Nephron progenitor cell (in vitro differentiated cells): Measurements from ENCODE around the gene SCN2B.

Experiments
- DNase-seq: peaks from one replicate; pipeline ENCODE4 v3.0.0; 2021
- H3K27ac Mint-ChIP-seq: 2 replicates; pipeline ENCODE4 v1.8.0; 2021; ENCODE audit warnings: mild to moderate bottlenecking, moderate library complexity, mixed read lengths
- H3K27me3 Mint-ChIP-seq: 2 replicates; pipeline ENCODE4 v1.8.0; 2021; ENCODE audit warnings: mild to moderate bottlenecking, low read depth, mixed read lengths; ENCODE audit not compliant: poor library complexity
- H3K36me3 Mint-ChIP-seq: 2 replicates; pipeline ENCODE4 v1.8.0; 2021; ENCODE audit warnings: low read depth, mixed read lengths
- H3K4me1 Mint-ChIP-seq: 2 replicates; pipeline ENCODE4 v1.8.0; 2021; ENCODE audit warnings: mixed read lengths
- H3K4me3 Mint-ChIP-seq: 2 replicates; pipeline ENCODE4 v1.8.0; 2021; ENCODE audit warnings: mild to moderate bottlenecking, moderate library complexity, mixed read lengths
- H3K9me3 Mint-ChIP-seq: 2 replicates; pipeline ENCODE4 v1.8.0; 2021; ENCODE audit warnings: mild to moderate bottlenecking, moderate library complexity, mixed read lengths
- CTCF ChIP-seq: fragments of 200-600 bp; sonication (generic); IDR thresholded peaks from 2 replicates; pipeline ENCODE4 v1.5.0; 2021; ENCODE audit warnings: antibody characterized with exemption

The SCN2B gene

DNA sequence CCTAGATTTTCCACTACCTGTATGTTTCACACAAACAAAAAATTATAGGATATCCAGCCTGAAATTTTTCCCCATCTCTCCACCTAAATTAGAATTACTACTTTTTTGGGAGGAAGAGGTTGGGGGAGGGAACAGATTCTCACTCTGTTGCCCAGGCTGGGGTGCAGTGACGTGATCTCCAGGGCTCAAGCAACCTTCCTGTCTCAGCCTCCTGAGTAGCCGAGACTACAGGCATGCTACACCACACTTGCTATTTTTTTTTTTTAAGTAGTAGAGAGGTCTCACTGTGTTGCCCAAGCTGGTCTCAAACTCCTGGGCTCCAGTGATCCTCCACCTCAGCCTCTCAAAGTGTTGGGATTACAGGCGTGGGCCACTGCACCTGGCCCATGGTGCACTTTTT, 38.8 kb upstream of the SCN2B start:
- Mint-ChIP-seq H3K27ac (no peak overlapping the region), H3K9me3 (no peaks in the 10 kb centered on the region), H3K4me3 (no peak overlapping the region), H3K36me3 (no peaks in the 10 kb centered on the region), H3K27me3 (peaks cover 71% of the 10 kb centered on the region), H3K4me1 (no peaks in the 10 kb centered on the region)
- no peak for DNase-seq
- no peak for TF ChIP-seq CTCF

- Mint-ChIP-seq H3K4me1 (no peaks in the 10 kb centered on the region), H3K4me3 (no peak overlapping the region), H3K27me3 (peaks cover 71% of the 10 kb centered on the region), H3K27ac (no peak overlapping the region), H3K9me3 (no peaks in the 10 kb centered on the region), H3K36me3 (no peaks in the 10 kb centered on the region)
- no peak for DNase-seq
- TF ChIP-seq CTCF: no peak
Measured at GRCh38 chr11:118214210-118214914, 37.9 kb upstream of the SCN2B start.

DNA sequence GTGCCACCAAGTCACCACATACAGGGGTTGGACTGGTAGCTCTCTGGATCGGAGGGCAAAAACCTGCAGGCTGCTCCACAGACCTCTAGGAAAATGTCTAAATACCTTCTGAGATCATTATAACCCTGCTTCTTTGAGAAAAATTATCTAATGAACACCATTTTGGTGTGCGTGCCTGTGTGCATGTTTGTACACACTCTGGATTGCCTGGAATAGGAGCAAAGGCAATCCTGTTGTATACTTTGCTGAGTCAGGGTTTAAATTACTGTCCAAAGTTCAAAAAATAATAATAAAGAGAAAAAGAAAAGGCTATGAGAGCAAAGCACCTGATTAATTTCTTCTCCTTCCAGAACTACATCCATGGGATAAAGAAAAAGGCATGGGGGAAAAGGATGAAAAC, 37.3 kb upstream of the SCN2B start:
- Mint-ChIP-seq H3K4me1 (no peaks in the 10 kb centered on the region), H3K36me3 (no peaks in the 10 kb centered on the region), H3K9me3 (no peaks in the 10 kb centered on the region), H3K4me3 (no peak overlapping the region), H3K27me3 (peaks cover 72% of the 10 kb centered on the region), H3K27ac (no peak overlapping the region)
- TF ChIP-seq CTCF: no peak
- no peak for DNase-seq

- H3K27me3 Mint-ChIP-seq: peaks cover 78% of the 10 kb centered on the region
Measured at GRCh38 chr11:118213201-118213600, 36.8 kb upstream of the SCN2B start.

GRCh38 chr11:118212781-118213191, 36.3 kb upstream of the SCN2B start:
- Mint-ChIP-seq H3K9me3 (no peaks in the 10 kb centered on the region), H3K4me3 (no peak overlapping the region), H3K27ac (no peak overlapping the region), H3K27me3 (peaks cover 82% of the 10 kb centered on the region), H3K36me3 (no peaks in the 10 kb centered on the region), H3K4me1 (no peaks in the 10 kb centered on the region)
- DNase-seq: no peak
- TF ChIP-seq CTCF: no peak

More at GRCh38 chr11:118213201-118213600, 36.8 kb upstream of the SCN2B start:
- no peak for TF ChIP-seq CTCF
- no peak for DNase-seq
- Mint-ChIP-seq H3K4me1 (no peaks in the 10 kb centered on the region), H3K4me3 (no peak overlapping the region), H3K36me3 (no peaks in the 10 kb centered on the region), H3K9me3 (no peaks in the 10 kb centered on the region), H3K27ac (no peak overlapping the region)

DNA sequence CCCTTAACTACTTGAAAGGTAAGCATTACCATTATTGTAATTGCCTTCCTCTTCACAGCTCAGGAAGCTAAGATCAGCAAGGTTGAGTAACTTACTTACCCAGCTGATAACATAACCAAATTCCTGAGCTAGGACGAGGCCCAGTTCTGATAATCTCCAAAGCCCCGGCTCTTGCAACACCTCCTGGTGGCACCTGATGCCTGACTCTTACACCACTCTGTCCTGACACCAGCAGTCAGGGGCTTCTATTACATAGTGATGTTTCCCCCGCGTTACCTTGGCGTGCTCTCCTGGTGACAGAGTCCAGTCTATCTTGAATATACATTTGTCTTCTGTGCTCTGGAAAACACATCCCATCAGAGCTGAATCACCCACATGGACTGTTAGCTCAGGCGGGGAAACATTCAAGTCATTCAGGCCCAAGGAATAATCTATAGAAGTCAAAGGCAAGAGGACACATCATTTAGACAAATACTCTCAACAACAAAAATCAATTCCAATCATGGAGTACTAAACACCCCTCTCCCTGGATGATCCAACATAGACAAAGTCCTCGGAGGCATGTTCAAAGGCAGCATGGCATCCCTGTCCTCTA, 35.8 kb upstream of the SCN2B start:
- no peaks in the 10 kb centered on the region for H3K36me3 Mint-ChIP-seq
- DNase-seq: no peak
- TF ChIP-seq CTCF: no peak
- no peaks in the 10 kb centered on the region for H3K9me3 Mint-ChIP-seq
- no peak overlapping the region for H3K4me3 Mint-ChIP-seq
- no peaks in the 10 kb centered on the region for H3K4me1 Mint-ChIP-seq
- H3K27ac Mint-ChIP-seq: no peak overlapping the region
- peaks cover 80% of the 10 kb centered on the region for H3K27me3 Mint-ChIP-seq
